Endothelial cell of coronary artery (primary cell): ENCODE measurements around the gene KRTAP5-4. TPM values are rescaled to one million over a fixed set of nuclear protein-coding genes. Genes with fewer than 3 reads are reported as not detected.

ENCODE experiments used
- total RNA-seq: library from RNA; depleted of rRNA; stranded (reverse); fragments of >200 nt; gene quantifications from 2 replicates; pipeline ENCODE4 v1.2.3, GENCODE V29; 2014

The KRTAP5-4 gene, protein sequence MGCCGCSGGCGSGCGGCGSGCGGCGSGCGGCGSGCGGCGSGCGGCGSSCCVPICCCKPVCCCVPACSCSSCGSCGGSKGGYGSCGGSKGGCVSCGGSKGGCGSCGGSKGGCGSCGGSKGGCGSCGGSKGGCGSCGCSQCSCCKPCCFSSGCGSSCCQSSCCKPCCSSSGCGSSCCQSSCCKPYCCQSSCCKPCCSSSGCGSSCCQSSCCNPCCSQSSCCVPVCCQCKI
- not detected in 2 replicates for total RNA-seq

DNA sequence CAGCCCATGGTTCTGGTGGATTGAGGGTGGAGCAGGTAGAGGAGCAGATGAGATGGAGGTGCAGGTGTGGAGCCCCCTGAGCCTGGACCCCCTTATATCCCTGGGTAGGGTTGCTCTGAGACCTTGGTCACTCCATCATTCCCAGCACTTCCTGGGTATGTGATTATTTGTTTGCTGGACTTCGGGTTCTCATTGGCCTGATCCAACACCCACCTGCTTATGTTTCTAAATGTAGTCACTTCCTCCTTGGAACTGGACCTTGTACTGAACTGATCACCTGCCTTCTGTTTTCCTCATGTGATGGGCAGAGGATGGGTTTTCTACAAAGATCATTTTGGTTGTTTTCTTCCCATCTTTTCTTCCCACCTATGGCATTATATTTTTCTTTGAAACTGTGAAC is at the start of gene KRTAP5-4:
KRTAP5-4 (minus strand) TSS at position 53 of the 400 bp plus-strand sequence; CDS start at position 8, 45 bp downstream.

DNA sequence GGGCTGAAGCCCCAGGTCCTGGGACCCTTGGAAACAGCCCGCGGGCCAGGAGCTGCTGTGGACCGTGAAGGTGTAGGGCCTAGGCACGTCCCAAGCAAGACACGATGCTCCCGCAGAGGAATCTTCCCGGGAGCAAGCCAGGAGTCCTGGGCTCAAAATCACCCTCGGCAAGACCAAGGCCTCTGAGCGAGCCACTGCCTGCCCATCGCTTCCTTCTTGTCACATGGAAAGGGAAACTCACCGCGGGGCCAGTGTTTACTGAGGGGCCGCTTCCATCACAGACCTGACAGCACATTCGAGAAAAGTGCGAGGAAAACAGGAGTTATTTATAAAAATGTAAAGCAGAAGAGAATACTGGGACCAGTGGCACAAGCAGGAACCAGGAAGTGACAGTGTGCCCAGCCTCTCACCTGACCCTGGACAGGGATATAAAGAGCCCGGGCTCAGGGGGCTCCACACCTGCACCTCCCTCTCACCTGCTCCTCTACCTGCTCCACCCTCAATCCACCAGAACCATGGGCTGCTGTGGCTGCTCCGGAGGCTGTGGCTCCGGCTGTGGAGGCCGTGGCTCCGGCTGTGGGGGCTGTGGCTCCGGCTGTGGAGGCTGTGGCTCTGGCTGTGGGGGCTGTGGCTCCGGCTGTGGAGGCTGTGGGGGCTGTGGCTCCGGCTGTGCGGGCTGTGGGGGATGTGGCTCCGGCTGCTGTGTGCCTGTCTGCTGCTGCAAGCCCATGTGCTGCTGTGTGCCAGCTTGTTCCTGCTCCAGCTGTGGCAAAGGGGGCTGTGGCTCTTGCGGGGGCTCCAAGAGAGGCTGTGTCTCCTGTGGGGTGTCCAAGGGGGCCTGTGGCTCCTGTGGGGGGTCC is 7.6 kb upstream of the KRTAP5-4 start, which contains the start of gene KRTAP5-5:
KRTAP5-5 (plus strand) TSS at position 450 of the 860 bp plus-strand sequence; CDS start at position 516, 66 bp downstream.

DNA sequence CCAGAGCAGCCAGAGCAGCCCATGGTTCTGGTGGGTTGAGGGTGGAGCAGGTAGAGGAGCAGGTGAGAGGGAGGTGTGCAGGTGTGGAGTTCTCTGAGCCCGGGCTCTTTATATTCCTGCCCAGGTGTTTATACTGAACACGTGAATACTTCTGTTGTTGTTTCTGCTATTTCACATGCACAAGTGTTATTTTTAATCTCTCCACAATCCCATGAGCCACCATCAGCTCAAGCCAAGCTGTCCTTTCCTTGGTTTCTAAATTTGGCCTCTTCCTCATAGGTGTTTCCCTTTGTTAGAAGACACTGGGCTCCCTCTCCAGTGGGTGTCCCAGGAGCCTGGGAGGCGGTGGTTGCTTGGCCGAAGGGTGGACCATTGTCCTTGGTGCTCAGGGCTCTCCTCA is 13.6 kb downstream of the KRTAP5-4 start, which contains the start of gene KRTAP5-3:
KRTAP5-3 (minus strand) TSS at position 101 of the 400 bp plus-strand sequence; CDS start at position 23, 78 bp downstream.

DNA sequence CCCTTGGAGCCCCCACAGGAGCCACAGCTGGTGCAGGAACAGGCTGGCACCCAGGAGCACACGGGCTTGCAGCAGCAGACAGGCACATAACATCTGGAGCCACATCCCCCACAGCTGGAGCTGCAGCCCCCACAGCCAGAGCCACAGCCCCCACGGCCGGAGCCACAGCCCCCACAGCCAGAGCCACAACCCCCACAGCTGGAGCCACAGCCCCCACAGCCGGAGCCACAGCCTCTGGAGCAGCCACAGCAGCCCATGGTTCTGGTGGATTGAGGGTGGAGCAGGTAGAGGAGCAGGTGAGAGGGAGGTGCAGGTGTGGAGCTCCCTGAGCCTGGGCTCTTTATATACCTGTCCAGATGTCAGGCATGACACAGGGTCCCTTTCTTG is 24.0 kb downstream of the KRTAP5-4 start, which contains the start of gene KRTAP5-2:
KRTAP5-2 (minus strand) TSS at position 301 of the 387 bp plus-strand sequence; CDS start at position 257, 44 bp downstream.

DNA sequence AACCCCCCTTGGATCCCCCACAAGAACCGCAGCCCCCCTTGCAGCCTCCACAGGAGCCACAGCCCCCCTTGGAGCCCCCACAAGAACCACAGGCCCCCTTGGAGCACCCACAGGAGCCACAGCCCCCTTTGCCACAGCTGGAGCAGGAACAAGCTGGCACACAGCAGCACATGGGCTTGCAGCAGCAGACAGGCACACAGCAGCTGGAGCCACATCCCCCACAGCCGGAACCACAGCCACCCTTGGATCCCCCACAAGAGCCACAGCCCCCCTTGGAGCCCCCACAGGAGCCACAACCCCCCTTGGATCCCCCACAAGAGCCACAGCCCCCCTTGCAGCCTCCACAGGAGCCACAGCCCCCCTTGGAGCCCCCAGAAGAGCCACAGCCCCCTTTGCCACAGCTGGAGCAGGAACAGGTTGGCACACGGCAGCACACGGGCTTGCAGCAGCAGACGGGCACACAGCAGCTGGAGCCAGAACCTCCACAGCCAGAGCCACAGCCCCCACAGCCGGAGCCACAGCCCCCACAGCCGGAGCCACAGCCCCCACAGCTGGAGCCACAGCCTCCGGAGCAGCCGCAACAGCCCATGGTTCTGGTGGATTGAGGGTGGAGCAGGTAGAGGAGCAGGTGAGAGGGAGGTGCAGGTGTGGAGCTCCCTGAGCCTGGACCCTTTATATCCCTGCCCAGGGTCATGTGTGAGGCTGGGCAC is 37.1 kb downstream of the KRTAP5-4 start, which contains the start of gene KRTAP5-1:
KRTAP5-1 (minus strand) TSS at position 623 of the 710 bp plus-strand sequence; CDS start at position 589, 34 bp downstream.

DNA sequence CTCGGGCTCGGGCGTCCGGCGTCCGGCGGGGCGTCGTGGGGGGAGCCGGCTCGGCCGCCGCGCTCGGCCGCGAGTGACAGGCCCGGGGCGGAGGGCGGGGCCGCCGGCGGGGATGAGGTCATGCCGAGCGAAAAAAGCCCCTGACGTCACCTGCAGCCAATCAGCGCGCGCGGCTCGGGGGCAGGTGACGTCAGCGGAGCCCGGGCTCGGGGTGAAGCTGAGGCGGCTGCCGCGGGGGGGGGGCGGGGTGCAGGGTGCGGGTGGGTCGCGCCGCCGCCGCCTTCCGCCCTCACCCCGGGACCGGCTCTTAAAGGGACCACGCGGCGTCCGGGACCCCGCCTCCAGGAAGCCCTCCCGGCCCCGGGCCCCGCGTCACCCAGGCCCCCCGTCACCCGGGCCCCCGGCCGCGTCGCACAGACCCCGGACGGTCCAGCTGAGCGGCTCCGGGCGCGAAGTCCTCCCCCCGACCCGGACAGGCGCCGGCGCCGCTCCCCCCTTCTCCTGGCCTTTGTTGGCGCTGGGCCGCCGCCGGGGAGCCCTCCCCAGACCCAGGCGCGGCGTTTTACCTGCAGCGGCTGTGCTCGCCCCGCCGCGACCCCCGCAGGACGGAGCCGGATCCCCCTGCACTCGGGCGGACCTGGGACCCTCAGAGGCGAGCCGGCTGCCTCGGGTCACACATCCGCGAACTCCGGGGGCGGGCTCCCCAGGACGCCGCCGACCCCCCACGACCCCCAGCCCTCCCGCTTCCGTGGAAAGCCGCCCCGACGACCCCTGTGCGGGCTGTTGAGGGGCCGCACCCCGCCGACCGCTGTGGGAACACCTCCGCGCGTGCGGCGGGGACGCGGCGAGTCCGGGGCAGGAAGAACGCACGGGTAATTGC is 49.5 kb downstream of the KRTAP5-4 start, which contains the start of gene DUSP8:
DUSP8 (minus strand) TSS at position 75 of the 880 bp plus-strand sequence. CDS start 6,445 bp downstream, outside the sequence.

Other genes starting within 250 kb of the KRTAP5-4 start
- 0.18 and 0.56 TPM in 2 replicates for gene BRSK2, start 232.2 kb downstream of the KRTAP5-4 start, total RNA-seq
- gene MOB2, start 135.4 kb downstream of the KRTAP5-4 start, total RNA-seq, result 48.4 and 48.8 TPM in 2 replicates
- 0.45 and 0.85 TPM in 2 replicates for gene DUSP8, start 49.9 kb downstream of the KRTAP5-4 start, total RNA-seq
- gene KRTAP5-1, start 36.9 kb downstream of the KRTAP5-4 start, total RNA-seq, result not detected in 2 replicates
- not detected in 2 replicates for gene KRTAP5-2, start 23.8 kb downstream of the KRTAP5-4 start, total RNA-seq
- gene KRTAP5-3, start 13.7 kb downstream of the KRTAP5-4 start, total RNA-seq, result not detected in 2 replicates
- gene KRTAP5-5, start 7.6 kb upstream of the KRTAP5-4 start, total RNA-seq, result not detected in 2 replicates
- not detected in 2 replicates for gene KRTAP5-6, start 75.1 kb upstream of the KRTAP5-4 start, total RNA-seq
- gene IFITM10, start 128.5 kb upstream of the KRTAP5-4 start, total RNA-seq, result 0.09 and 0.56 TPM in 2 replicates
- 74.7 and 185 TPM in 2 replicates for gene CTSD, start 141.8 kb upstream of the KRTAP5-4 start, total RNA-seq
- gene SYT8, start 212.9 kb upstream of the KRTAP5-4 start, total RNA-seq, result 0.09 TPM in 1 of 2 replicates, not detected in the other
- not detected in 2 replicates for gene TNNI2, start 216.8 kb upstream of the KRTAP5-4 start, total RNA-seq
- gene LSP1, start 230.9 kb upstream of the KRTAP5-4 start, total RNA-seq, result 1.5 and 1.9 TPM in 2 replicates